H9 (cell line): ENCODE measurements around the gene ME3. TPM values are rescaled to one million over a fixed set of nuclear protein-coding genes. Genes with fewer than 3 reads are reported as not detected.

ENCODE experiments used
- DNase-seq: peaks from one replicate; pipeline ENCODE4 v3.0.0-alpha.2; 2017
- H2AFZ ChIP-seq: one replicate; pipeline ENCODE4 v1.6.1; 2013; ENCODE audit warnings: mild to moderate bottlenecking, low read length, control low read depth, moderate library complexity
- H2AK5ac ChIP-seq: 2 replicates; pipeline ENCODE4 v1.6.1; 2013; ENCODE audit warnings: low read length, control low read depth, mixed read lengths; ENCODE audit not compliant: insufficient read length
- H2BK120ac ChIP-seq: one replicate; pipeline ENCODE4 v1.6.1; 2013; ENCODE audit warnings: low read depth, mild to moderate bottlenecking, low read length, control low read depth, inconsistent platforms; ENCODE audit not compliant: poor library complexity, severe bottlenecking
- H2BK12ac ChIP-seq: 2 replicates; pipeline ENCODE4 v1.6.1; 2013; ENCODE audit warnings: low read length, control low read depth, mixed read lengths, low read depth; ENCODE audit not compliant: insufficient read length
- H2BK15ac ChIP-seq: 2 replicates; pipeline ENCODE4 v1.6.1; 2013; ENCODE audit warnings: low read depth, low read length, control low read depth
- H2BK20ac ChIP-seq: one replicate; pipeline ENCODE4 v1.6.1; 2013; ENCODE audit warnings: low read depth, mild to moderate bottlenecking, low read length, control low read depth, inconsistent platforms; ENCODE audit not compliant: poor library complexity, severe bottlenecking
- H2BK5ac ChIP-seq: 2 replicates; pipeline ENCODE4 v1.6.1; 2013; ENCODE audit warnings: low read length, control low read depth, mixed read lengths; ENCODE audit not compliant: insufficient read length
- H3K14ac ChIP-seq: 2 replicates; pipeline ENCODE4 v1.6.1; 2013; ENCODE audit warnings: low read length, control low read depth; ENCODE audit not compliant: insufficient read depth
- H3K18ac ChIP-seq: 2 replicates; pipeline ENCODE4 v1.6.1; 2013; ENCODE audit warnings: low read depth, mild to moderate bottlenecking, mixed read lengths, low read length, control low read depth; ENCODE audit not compliant: insufficient read length
- H3K23ac ChIP-seq: 2 replicates; pipeline ENCODE4 v1.6.1; 2013; ENCODE audit warnings: low read length, control low read depth, mixed read lengths, low read depth; ENCODE audit not compliant: insufficient read length
- H3K23me2 ChIP-seq: 2 replicates; pipeline ENCODE4 v1.6.1; 2013; ENCODE audit warnings: low read depth, mild to moderate bottlenecking, mixed read lengths, low read length, control low read depth; ENCODE audit not compliant: insufficient read length, poor library complexity, severe bottlenecking
- H3K27ac ChIP-seq: 2 replicates; pipeline ENCODE4 v1.5.1; 2013; ENCODE audit warnings: low read length, control low read depth, mixed read lengths, low read depth; ENCODE audit not compliant: insufficient read length
- H3K27me3 ChIP-seq: 2 replicates; pipeline ENCODE4 v1.6.1; 2013; ENCODE audit warnings: low read length, control low read depth, inconsistent platforms; ENCODE audit not compliant: insufficient read depth
- H3K4ac ChIP-seq: 2 replicates; pipeline ENCODE4 v1.6.1; 2013; ENCODE audit warnings: low read depth, mild to moderate bottlenecking, control low read depth, inconsistent platforms, low read length, moderate library complexity
- H3K4me1 ChIP-seq: 2 replicates; pipeline ENCODE4 v1.6.1; 2013; ENCODE audit warnings: low read length, control low read depth, inconsistent platforms; ENCODE audit not compliant: insufficient read depth
- H3K4me2 ChIP-seq: 2 replicates; pipeline ENCODE4 v1.6.1; 2013; ENCODE audit warnings: low read length, control low read depth, mixed read lengths; ENCODE audit not compliant: insufficient read length, insufficient read depth
- H3K56ac ChIP-seq: 2 replicates; pipeline ENCODE4 v1.6.1; 2013; ENCODE audit warnings: low read depth, mild to moderate bottlenecking, mixed read lengths, low read length, control low read depth; ENCODE audit not compliant: insufficient read length
- H3K79me1 ChIP-seq: 2 replicates; pipeline ENCODE4 v1.6.1; 2013; ENCODE audit warnings: low read depth, mild to moderate bottlenecking, moderate library complexity, low read length, control low read depth, inconsistent platforms; ENCODE audit not compliant: insufficient read depth, poor library complexity, severe bottlenecking
- H3K79me2 ChIP-seq: 2 replicates; pipeline ENCODE4 v1.6.1; 2013; ENCODE audit warnings: low read length, control low read depth, inconsistent platforms; ENCODE audit not compliant: insufficient read depth
- H3K9ac ChIP-seq: 2 replicates; pipeline ENCODE4 v1.6.1; 2013; ENCODE audit warnings: low read length, control low read depth, mixed read lengths; ENCODE audit not compliant: insufficient read length; ENCODE audit errors: extremely low read depth
- H3K9me3 ChIP-seq: one replicate; pipeline ENCODE4 v1.6.1; 2013; ENCODE audit warnings: low read depth, low read length, inconsistent platforms; ENCODE audit not compliant: control insufficient read depth
- H3T11ph ChIP-seq: one replicate; pipeline ENCODE4 v1.6.1; 2013; ENCODE audit warnings: mild to moderate bottlenecking, low read length, control low read depth, inconsistent platforms
- H4K20me1 ChIP-seq: one replicate; pipeline ENCODE4 v1.6.1; 2013; ENCODE audit not compliant: control insufficient read depth, insufficient read length, insufficient read depth
- H4K5ac ChIP-seq: 2 replicates; pipeline ENCODE4 v1.6.1; 2013; ENCODE audit warnings: low read depth, mild to moderate bottlenecking, mixed read lengths, low read length, control low read depth; ENCODE audit not compliant: insufficient read length
- H4K8ac ChIP-seq: replicated peaks from 2 replicates; pipeline ENCODE4 v1.6.1; 2013; ENCODE audit warnings: low read length, control low read depth, mixed read lengths, low read depth; ENCODE audit not compliant: insufficient read length
- H4K91ac ChIP-seq: 2 replicates; pipeline ENCODE4 v1.6.1; 2013; ENCODE audit warnings: low read depth, mild to moderate bottlenecking, moderate library complexity, mixed read lengths, low read length, control low read depth; ENCODE audit not compliant: insufficient read length
- H3K27ac Mint-ChIP-seq, 3 experiments: 2 replicates in 2 of 3; 3 replicates in 1 of 3; pipeline ENCODE4 v1.8.0; 2020 to 2021; ENCODE audit warnings: mixed read lengths in 3 of 3, mild to moderate bottlenecking in 1 of 3, moderate library complexity in 1 of 3
- H3K27me3 Mint-ChIP-seq: 2 replicates; pipeline ENCODE4 v1.8.0; 2021; ENCODE audit warnings: low read depth, mild to moderate bottlenecking, moderate library complexity, mixed read lengths
- H3K36me3 Mint-ChIP-seq, 3 experiments: 2 replicates in 2 of 3; 3 replicates in 1 of 3; pipeline ENCODE4 v1.8.0; 2020 to 2021; ENCODE audit warnings: low read depth in 3 of 3, mixed read lengths in 3 of 3; ENCODE audit not compliant: insufficient read depth in 1 of 3
- H3K4me1 Mint-ChIP-seq, 2 experiments: 2 replicates each; pipeline ENCODE4 v1.8.0; 2020; ENCODE audit warnings: mixed read lengths in 2 of 2
- H3K4me3 Mint-ChIP-seq, 2 experiments: 2 replicates in 1 of 2; 3 replicates in 1 of 2; pipeline ENCODE4 v1.8.0; 2020 to 2021; ENCODE audit warnings: mild to moderate bottlenecking in 2 of 2, mixed read lengths in 2 of 2, moderate library complexity in 1 of 2
- H3K9me3 Mint-ChIP-seq, 2 experiments: 2 replicates in 1 of 2; 3 replicates in 1 of 2; pipeline ENCODE4 v1.8.0; 2020; ENCODE audit warnings: mild to moderate bottlenecking in 2 of 2, mixed read lengths in 2 of 2, moderate library complexity in 1 of 2
- CTCF ChIP-seq: fragments of 200-600 bp; sonication (generic); conservative IDR thresholded peaks from 3 replicates; pipeline ENCODE4 v1.8.0; 2021; ENCODE audit warnings: antibody characterized with exemption, mild to moderate bottlenecking
- WGBS: extraction: QIAGEN DNeasy Blood & Tissue Kit; methylation state at CpG from one replicate; pipeline ENCODE4 v1.1.7; 2013; ENCODE audit warnings: missing lambda C conversion rate, low lambda C conversion rate, mixed read lengths; ENCODE audit not compliant: insufficient read length; ENCODE audit errors: extremely low coverage; 5-methylcytosine and 5-hydroxymethylcytosine counted together
- total RNA-seq: library from RNA; stranded (reverse); gene quantifications from 2 replicates; pipeline ENCODE4 v1.2.1, GENCODE V29; 2021

The ME3 gene
- total RNA-seq, 1 experiment from 2014 or later = 2.8 TPM

- Mint-ChIP-seq H3K9me3 (no peaks in the 10 kb centered on the region), H3K4me1 (peaks cover 4 to 6% of the 10 kb centered on the region in 2 experiments; a peak in 3 of 4 replicates), H3K27ac (no peak overlapping the region), H3K27me3 (no peaks in the 10 kb centered on the region), H3K4me3 (no peak overlapping the region), H3K36me3 (no peaks in the 10 kb centered on the region)
- H3K9me3 ChIP-seq = peaks cover 14% of the 10 kb centered on the region
- no peak overlapping the region for H3K23ac ChIP-seq
- H3K14ac ChIP-seq = no peak overlapping the region
- no peaks in the 10 kb centered on the region for H3K27me3 ChIP-seq
- no peak overlapping the region for H2BK5ac ChIP-seq
- TF ChIP-seq CTCF = no peak
- no peaks in the 10 kb centered on the region for H3K23me2 ChIP-seq
- no peak overlapping the region for H3K27ac ChIP-seq
- H4K8ac ChIP-seq = no peak overlapping the region
- no peak for DNase-seq
- H2AK5ac ChIP-seq = no peak overlapping the region
- no peak overlapping the region for H2BK20ac ChIP-seq
- H2BK120ac ChIP-seq = no peak overlapping the region
- no peak overlapping the region for H3K56ac ChIP-seq
- no peak overlapping the region for H4K91ac ChIP-seq
- no peak overlapping the region for H3K18ac ChIP-seq
- WGBS = no CpG with 5 or more reads among the region's 4 CpGs
- no peaks in the 10 kb centered on the region for H3K79me2 ChIP-seq
- no peak overlapping the region for H3K4ac ChIP-seq
- H2BK15ac ChIP-seq = no peak overlapping the region
- H4K20me1 ChIP-seq = no peaks in the 10 kb centered on the region
- no peaks in the 10 kb centered on the region for H3K79me1 ChIP-seq
- no peak overlapping the region for H2BK12ac ChIP-seq
- no peak overlapping the region for H3K9ac ChIP-seq
- H4K5ac ChIP-seq = no peak overlapping the region
- no peak overlapping the region for H3K4me2 ChIP-seq
- H3T11ph ChIP-seq = no peak overlapping the region
- H3K4me1 ChIP-seq = no peaks in the 10 kb centered on the region
- H2AFZ ChIP-seq = no peak overlapping the region
These were observed 165.1 kb downstream of the ME3 start for GRCh38 chr11:86507249-86507845.
